Bronchial epithelial cell (primary cell): ENCODE data around the gene ANXA6. TPM values are rescaled to one million over a fixed set of nuclear protein-coding genes. Genes with fewer than 3 reads are reported as not detected.

Experiments
- DNase-seq: peaks from one replicate; pipeline ENCODE4 v3.0.0-alpha.2; 2010; ENCODE audit warnings: low read depth
- FAIRE-seq: peaks from 2 replicates; lab custom pipeline; 2011; peaks lifted over from hg19 to GRCh38; lab: Jason Lieb, UNC
- H3K27me3 ChIP-seq: 2 replicates; pipeline ENCODE4 v1.5.1; 2011; ENCODE audit warnings: low read length; ENCODE audit not compliant: control insufficient read depth, insufficient read depth
- H3K36me3 ChIP-seq: 2 replicates; pipeline ENCODE4 v1.5.1; 2011; ENCODE audit warnings: low read length; ENCODE audit not compliant: control insufficient read depth, insufficient read depth
- H3K4me3 ChIP-seq: 2 replicates; pipeline ENCODE4 v1.5.1; 2011; ENCODE audit warnings: mild to moderate bottlenecking, low read depth, low read length, control low read depth
- total RNA-seq: library from RNA; depleted of rRNA; stranded (reverse); fragments of >200 nt; gene quantifications from 2 replicates; pipeline ENCODE4 v1.2.1, GENCODE V29; 2014
- TF ChIP-seq, protein P1 (sequence below): IDR thresholded peaks from 2 replicates; pipeline ENCODE4 v1.5.1; 2011; ENCODE audit warnings: mild to moderate bottlenecking, moderate library complexity, low read length, control low read depth, inconsistent platforms; ENCODE audit not compliant: insufficient read depth, severe bottlenecking

The ANXA6 gene
- total RNA-seq, 1 donor from 2014 or later, result 11.3 TPM

DNA sequence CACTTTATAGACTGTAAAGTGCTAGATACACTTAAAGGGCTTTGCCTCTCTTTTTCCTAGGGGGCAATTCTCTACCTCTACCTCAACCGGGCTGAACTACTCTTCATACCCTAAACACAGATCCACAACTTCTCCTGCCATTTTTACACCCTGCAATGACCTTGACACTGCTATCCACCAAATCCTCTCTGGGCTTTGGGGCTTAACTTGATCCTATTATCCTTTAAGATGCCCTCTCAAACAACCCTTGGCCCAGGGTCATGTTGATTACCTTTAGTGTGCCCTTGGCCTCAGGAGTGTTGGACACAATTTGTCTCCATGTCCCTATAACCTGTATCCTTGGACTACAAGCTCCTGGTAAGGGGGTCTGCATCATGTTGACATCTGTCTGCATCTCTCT is 19.5 kb downstream of the ANXA6 start:
- H3K36me3 ChIP-seq, result no peaks in the 10 kb centered on the region
- no peak for FAIRE-seq
- TF ChIP-seq, protein P1, sequence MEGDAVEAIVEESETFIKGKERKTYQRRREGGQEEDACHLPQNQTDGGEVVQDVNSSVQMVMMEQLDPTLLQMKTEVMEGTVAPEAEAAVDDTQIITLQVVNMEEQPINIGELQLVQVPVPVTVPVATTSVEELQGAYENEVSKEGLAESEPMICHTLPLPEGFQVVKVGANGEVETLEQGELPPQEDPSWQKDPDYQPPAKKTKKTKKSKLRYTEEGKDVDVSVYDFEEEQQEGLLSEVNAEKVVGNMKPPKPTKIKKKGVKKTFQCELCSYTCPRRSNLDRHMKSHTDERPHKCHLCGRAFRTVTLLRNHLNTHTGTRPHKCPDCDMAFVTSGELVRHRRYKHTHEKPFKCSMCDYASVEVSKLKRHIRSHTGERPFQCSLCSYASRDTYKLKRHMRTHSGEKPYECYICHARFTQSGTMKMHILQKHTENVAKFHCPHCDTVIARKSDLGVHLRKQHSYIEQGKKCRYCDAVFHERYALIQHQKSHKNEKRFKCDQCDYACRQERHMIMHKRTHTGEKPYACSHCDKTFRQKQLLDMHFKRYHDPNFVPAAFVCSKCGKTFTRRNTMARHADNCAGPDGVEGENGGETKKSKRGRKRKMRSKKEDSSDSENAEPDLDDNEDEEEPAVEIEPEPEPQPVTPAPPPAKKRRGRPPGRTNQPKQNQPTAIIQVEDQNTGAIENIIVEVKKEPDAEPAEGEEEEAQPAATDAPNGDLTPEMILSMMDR, result no peak

DNA sequence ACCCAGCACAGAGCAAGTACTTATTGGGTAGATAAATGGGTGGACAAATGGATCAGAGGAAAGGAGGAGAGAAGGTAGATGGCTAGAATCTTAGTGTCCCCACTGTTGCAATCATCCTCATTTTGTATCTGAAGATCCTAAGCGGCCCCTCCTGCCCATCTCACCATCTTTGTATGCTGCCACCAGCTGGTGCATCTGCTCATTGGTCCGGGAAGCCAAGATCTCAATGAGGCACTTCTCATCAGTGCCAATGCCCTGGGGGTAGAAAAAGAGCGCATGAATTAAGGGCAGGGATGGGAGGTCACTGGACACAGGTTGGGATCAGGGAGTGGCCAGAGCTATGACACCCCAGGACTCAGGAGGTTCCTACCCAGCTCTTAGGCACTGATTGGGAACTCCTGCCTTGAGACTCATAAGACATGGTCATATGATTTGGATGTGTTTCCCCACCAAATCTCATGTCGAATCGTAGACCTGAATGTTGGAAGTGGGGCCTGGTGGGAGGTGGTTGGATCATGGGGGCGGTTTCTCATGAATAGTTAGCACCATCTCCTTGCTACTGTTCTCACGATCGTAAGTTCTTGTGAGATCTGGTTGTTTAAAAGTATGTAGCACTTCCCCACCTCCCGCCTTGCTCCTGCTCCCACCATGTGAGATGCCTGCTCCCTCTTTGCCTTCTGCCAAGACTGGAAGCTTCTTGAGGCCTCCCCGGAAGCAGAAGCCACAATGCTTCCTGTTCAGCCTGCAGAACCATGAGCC is 20.3 kb downstream of the ANXA6 start:
- TF ChIP-seq, protein P1, result no peak
- FAIRE-seq, result no peak
- DNase-seq, result no peak
- Histone ChIP-seq H3K36me3 (no peaks in the 10 kb centered on the region), H3K4me3 (no peak overlapping the region), H3K27me3 (no peaks in the 10 kb centered on the region)

More for the DNA sequence above, 19.5 kb downstream of the ANXA6 start:
- no peak for DNase-seq
- Histone ChIP-seq H3K4me3 (no peak overlapping the region), H3K27me3 (no peaks in the 10 kb centered on the region)

DNA sequence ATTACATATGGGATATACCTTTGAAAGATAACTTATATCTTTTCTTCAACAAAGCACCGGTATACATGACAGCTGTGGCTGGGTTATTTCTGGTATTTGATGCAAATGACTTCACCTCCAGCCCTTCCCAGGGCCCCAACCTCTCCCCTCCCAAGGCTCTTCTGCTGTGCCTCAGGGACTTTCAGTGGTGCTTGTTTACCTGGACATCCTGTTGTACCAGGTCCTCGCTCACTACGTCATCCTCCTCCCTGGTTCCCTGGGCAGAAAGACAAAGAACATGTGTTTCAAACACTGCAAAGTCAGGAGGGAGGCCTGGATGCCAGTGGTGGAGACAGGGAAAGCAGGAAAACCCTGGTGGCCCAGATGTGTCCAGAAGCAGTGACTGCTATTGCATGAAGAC is 23.4 kb downstream of the ANXA6 start:
- no peak for FAIRE-seq
- TF ChIP-seq, protein P1, result no peak
- Histone ChIP-seq H3K27me3 (no peaks in the 10 kb centered on the region), H3K36me3 (no peaks in the 10 kb centered on the region), H3K4me3 (no peak overlapping the region)
- no peak for DNase-seq

DNA sequence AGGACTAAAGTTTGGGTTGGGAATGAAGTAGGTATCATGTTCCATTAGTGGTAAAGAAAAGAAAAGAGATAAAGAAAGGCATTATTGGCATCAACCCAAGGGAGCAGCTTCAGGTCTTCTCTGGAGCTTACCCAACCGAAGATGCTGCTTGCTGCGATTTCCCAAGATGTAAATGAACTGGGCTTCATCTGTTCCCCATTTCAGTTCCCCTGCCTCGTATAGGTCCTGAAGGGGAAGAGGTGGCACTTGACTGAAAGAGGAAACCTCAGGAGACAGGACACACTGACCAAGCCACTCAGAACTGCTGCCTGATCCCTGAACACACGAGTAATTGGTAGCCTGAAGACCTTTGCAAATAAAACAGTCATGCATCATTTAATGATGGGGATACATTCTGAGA is 24.6 kb downstream of the ANXA6 start:
- FAIRE-seq (peak; percentile 72), DNase-seq (no peak)
- no peaks in the 10 kb centered on the region for H3K36me3 ChIP-seq
- TF ChIP-seq, protein P1, result no peak
- no peaks in the 10 kb centered on the region for H3K27me3 ChIP-seq
- H3K4me3 ChIP-seq, result no peak overlapping the region

DNA sequence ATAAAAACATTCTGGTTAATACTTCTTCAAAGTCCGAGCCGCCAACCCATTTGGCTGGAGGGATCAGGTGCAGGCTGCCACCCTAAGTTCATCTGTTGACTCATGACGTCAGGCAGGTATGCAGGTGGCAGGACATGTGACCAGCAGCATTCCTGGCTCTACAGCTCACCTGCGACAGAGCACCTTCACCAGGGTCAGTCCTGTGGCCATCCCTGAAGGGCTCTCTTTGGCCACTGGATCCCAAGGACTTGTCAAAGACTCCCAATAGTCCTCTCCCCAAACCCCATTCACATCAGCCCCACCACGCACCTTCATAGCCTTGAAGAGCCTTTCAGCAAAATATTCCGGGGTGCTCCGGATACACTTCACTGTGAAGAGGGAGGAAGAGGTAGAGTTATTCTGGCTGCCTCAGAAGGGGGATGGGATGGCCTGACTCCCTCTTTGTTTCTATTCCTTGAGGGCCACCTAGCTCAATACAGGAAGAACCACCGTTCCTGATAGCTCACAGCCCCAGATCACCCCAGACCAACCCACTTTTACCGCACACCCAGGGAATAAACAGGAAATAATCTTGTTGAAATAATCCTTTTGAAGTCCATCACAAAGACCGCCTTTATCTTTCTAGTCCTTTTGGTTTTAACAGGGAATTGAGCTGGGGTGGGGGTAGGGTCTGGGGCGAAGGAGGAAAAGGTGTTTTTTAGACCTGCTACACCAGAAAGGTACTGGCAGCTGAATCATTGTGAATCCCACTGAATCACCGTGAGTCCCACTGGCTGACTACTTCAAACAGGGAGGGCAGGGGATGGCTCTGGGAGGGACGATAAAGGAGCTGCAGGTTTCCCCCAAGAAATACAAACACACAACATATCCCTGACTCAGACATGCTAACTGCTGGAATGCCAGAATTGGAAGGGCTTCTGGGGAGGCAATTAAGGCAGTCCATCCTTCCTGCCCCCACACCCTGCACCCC is 26.4 kb downstream of the ANXA6 start:
- TF ChIP-seq, protein P1, result no peak
- Histone ChIP-seq H3K36me3 (no peaks in the 10 kb centered on the region), H3K4me3 (no peak overlapping the region), H3K27me3 (no peaks in the 10 kb centered on the region)
- FAIRE-seq, result no peak
- no peak for DNase-seq
